GM21360 (cell line): ENCODE data around the gene PLSCR5.

Experiments
- ATAC-seq: cut with Tn5 transposase; IDR thresholded peaks from one replicate; pipeline ENCODE4 v1.9.1; 2021; ENCODE audit warnings: mild to moderate bottlenecking, moderate library complexity; ENCODE audit not compliant: unreplicated experiment

Gene PLSCR5, protein sequence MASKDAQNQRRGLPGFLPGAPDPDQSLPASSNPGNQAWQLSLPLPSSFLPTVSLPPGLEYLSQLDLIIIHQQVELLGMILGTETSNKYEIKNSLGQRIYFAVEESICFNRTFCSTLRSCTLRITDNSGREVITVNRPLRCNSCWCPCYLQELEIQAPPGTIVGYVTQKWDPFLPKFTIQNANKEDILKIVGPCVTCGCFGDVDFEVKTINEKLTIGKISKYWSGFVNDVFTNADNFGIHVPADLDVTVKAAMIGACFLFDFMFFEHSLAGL

DNA sequence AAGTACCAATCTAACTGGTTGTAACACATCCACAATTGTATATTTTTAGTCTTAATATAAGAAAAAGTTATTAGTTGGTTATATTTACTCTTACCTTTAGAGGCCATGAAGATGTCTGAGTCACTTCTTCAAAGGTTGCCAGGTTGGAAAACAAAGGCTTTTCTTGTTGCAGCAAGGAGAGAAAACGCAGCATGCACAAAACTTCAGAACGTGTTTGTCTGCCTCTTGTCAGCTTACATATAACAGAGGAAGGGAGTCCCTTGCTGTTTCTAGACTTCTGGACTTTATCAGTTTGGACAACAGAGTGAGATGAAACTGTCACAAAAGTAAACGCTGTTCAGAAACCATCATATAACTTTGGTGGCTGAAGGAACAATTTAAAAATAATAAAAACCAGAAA is at the start of gene PLSCR5:
Gene PLSCR5 (minus strand): TSS at position 241 of the 400 bp plus-strand sequence. CDS start 134 bp downstream, at position 107.
- ATAC-seq, result no peak

DNA sequence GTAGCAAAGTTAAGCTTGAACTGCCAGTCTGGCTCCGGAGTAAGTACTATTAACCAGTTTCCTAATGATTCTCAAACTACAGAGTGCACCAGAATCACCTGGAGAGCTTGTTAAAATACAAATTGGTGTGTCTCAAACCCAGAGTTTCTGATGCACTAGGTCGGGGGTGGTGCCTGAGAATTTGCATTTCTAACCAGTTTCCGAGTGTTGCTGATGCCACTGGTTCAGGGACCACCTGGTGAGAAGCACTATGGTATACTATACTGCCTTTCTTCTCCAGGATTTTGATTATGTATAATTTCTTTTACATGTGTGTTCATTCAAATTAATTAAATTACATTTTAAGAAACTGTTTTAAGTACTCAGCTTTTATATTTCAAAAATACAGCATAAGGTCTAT is 48.8 kb upstream of the PLSCR5 start:
- ATAC-seq, result no peak

DNA sequence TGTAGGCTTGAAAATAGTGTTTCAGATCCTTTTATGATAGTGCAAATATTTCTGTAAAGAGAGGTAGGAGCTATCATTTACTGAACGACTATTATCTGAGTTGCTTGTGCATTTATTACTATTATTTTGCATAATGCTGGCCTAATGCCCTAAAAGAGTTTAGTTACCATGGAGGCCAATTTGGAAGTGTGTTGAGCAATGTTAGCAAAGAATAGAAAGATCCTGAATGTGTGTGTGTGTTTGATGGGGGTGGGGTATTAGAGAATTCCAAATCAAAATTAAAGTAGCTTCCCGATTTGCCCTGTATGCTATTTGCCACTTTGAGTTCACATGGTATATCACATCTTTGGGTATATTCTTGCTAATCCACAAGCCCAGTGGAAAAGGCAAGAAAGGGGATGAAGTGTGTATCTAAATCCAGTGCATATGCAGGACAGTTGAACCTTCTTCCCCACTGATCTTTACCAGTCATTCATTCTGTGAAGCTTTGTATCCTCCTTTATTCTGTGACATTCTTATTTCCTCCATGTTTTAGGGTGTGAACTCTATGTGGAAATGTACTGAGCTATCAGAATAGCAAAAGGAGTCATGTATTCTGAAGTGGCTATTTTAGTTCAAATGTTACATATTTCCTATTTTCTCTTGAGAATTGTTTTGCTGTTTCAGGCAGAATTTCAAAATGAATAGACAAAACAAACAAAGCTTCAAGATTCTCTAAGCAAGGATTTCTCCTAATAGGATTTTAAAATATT is 45.7 kb upstream of the PLSCR5 start:
- ATAC-seq, result no peak

DNA sequence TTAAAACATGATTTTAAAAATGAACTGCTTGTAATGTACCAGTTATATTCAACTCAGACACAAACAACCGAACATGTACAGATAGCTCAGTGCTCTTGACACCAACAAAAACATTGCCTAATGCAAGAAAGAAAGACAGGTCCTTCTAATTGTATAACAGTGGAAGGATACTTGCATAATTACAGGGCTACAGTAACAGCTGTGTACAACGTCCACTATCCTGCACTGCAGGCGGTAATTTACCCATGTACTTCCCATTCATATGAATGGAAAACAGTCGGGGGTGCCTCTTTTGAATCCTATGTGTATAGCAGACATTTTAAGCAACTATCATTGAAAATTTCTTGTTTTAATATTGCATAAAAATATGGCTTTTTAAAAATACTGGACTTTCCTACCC is 41.1 kb upstream of the PLSCR5 start:
- ATAC-seq, result no peak

DNA sequence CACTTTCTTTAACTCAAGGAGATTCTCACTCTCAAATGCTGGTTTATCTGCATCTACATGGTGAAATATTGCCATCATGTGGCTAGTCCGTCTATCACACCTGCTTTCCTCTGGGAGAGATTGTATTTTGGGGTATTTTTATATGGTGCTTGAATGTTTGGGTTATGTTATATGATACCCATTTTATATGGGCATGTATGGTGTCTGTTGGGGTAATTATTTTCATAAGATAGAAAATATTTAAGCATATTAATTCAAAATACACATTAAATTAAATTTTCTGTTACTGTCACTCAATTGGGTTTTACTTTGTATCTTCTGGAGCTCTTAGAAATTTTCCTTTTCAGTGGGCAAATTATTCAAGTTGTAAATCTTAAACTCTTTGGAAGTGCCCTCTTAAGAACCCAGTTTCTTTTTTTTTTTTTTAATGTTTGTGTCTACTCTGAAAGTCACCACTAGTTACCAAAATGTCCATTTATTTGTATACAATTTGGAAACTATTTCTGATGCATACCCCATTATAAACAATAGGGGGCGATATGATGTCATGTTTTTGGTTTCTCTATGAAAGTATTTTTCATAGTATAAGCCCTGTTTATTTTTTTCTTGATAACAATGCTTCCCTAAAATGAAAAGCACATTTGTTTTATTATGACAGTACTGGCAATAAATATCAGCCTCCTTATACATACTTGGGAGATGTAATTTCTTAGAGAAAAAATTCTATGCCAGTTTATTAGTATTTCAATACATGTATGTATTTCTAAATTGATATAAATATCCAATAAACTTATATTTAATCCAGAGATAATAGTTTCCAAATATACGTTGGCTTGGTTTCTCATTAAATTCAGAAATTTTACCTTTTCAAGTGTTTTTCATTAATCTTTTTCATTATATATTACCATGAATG is 36.1 kb upstream of the PLSCR5 start:
- peak; percentile 82 for ATAC-seq

DNA sequence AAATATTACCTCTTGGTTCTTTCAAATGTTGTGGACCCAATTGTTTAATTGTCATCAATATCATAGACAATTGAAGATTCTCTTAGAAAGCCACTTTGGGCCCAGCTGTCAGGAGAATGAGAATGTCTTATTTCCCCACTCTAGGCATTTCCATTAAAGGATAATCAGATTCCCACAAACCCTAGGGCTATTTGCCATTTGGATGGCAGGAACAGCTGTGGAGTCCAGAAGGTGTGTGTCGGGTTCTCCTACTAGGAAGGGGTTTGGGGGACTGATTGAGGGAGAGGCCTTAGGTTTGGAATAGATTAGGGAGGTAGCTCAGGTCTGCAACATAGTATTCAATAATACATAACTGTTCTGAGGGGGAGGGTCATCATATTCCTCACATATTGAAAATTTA is 35.2 kb upstream of the PLSCR5 start:
- no peak for ATAC-seq

DNA sequence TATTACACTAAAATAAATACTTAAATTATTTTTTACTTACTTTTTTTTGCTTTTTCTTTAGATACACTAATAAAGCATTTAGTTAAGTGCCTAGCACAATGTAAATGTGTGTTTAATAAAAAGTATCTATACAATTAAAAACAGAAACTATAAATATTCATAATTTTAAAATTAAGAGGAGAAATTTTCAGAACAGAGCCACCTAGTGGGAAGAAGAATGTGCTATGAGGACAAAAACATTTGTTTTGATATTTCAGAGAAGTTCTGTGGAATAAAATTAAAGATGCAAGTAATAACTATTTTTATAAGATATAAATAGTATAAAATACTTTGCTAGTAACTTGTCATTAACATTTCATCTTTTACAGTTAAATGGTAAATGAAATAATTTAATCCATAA is 33.6 kb upstream of the PLSCR5 start:
- no peak for ATAC-seq

DNA sequence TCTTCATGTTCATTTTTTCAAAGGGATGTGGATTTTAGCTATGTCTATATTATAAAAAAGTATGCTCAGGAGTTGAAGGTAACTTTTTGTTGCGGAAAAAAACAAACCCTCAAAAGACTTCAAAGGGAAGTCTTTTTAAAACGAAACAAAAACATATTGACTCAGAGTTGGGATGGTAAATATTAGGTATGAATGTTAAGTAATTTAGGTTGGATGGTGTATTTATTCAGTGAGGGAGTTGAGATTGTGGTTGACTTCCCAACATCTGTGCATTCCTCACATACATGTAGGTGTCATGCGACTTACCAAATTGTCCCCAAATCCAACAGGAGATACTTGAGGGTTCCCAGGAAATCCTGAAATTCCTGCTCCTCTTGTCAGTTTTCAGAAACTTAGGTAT is 32.7 kb upstream of the PLSCR5 start:
- ATAC-seq, result no peak

DNA sequence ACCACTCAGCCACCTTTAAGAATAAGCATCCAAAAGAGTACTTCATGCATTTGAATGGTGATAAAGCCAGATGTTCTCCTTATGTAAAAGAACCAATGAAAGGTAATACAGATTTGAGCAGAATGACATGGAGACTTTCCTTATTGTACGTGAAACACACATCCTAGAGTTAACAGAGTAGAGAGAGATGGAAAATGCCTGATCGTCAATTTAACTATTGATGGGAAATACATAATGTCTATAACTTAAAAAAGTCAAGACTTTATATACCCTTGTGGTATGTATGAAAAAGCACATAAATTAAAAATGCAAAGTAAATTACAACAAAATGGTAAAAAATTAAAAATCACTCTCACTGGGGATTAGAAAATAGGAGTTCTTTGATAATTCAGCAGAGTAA is 31.7 kb upstream of the PLSCR5 start:
- ATAC-seq, result no peak

DNA sequence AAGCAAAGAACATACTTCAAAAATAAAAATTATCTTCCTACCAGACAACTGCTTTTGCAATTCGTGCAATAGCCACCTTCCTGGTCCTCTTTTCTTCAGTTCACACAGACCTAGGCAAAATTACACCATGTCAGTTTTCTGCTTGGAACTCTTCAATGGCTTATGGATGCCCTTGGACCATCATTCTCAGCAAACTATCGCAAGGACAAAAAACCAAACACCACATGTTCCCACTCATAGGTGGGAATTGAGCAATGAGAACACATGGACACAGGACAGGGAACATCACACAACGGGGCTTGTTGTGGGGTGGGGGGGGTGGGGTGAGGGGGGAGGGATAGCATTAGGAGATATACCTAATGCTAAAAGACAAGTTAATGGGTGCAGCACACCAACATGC is 29.2 kb upstream of the PLSCR5 start:
- no peak for ATAC-seq

DNA sequence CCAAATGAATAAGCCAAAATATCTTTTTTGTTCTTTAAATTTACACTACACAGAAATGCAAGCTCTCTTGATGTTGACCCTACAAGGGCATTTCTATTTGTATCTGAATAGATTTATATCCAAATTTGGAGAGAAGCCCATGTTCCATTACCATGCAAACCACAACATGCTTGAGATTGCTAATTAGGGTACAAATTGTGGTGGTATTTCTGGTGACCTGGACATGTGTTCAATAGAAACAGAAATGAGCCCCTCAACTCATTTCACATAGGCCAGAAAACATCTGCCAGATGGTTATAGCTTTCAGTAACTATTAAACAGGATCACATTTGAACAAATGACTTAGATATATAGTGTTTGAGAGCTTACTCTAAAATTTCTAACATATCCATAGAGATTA is 23.5 kb upstream of the PLSCR5 start:
- no peak for ATAC-seq

DNA sequence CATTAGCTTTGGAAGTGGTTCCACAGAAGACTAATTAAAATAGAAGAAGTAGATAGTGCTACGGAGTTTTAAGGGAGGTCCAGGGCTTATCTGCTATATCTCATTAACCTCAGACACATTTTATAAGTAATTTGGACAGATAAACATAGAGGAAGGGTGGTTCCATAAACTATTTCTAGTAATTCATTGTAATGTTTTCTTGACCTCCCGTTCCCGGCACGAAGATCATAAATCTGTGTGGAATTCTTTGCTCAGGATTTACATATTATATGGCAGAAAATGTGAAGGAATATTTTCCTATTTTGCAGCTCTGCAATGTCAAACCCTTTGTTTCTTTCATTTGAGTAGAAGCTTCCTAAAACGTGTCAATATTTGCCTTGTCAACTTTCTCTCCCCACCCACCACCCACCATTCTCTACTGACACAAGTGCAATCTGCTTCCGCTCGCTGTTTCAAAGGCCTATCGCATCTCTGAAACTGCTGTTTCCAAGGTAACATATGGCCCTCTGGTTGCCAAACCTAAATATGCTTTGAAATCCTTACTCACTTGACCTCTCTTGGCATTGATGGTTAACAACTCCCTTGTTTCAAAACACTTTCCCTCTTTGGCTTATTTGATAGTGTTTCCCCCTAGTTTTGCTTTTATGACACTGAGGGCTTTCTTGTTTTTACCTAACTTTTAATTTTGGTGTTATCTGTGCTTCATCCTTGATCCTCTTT is 21.4 kb upstream of the PLSCR5 start:
- no peak for ATAC-seq

DNA sequence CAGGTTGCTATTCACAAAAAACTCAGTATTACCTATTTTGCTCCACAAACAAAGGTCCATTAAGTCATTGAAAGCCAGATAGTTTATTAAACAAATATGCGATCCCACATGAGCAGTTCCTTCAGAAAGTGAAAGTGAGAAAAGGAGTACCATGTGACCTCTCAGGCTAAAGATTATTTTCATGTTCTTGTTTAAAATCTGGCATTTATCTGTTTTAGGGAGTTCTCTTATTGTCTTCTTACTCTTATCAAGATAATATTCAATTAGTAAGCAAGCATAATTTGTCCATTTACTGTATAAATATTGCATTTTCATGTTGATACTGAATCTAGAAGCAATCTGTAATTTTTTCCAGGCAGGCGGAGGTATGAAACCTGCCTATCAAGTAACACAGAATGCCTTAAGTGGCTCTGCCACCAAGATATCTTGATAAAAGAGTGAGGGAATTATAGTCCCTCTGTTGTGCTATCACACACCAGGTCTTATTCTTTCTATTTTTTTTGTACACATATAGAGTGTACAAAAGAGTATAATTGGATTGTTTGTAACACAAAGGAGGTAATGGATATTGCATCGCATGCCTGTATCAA is 20.1 kb upstream of the PLSCR5 start:
- ATAC-seq, result peak; percentile 88

DNA sequence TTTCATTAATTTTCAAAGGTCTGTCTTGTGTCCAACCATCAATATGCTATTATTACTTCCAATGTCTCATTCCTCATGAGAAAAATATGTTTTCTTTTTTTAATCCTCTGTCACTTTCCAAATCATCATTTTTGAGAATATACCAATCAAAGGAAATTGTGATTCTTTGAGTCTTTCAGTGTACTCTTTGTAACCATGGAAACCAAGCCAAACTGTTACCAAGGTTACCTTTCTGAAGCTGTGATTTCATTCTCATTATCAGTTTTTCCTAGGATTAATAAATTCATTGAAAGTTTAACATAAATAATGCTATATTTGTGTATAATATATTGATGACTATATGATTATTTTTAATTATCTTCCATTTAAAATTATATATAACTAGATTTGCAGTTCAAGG is 16.6 kb upstream of the PLSCR5 start:
- ATAC-seq, result no peak

DNA sequence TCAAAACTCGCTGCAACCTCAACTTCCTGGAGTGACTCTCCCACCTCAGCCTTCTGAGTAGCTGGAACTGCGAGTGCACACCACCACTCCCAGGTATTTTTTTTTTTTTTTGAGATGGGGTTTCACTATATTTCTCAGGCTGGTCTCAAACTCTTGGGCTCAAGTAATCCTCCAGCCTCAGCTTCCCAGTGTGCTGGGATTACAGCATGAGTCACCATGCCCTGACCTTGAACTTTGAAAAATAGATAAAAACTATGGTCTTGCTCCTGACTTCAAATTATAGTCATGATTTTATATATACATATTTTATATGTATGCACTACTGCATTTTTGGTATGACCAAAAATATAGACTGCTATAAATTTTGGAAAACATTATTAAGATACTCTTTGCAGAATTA is 6.9 kb upstream of the PLSCR5 start:
- no peak for ATAC-seq

DNA sequence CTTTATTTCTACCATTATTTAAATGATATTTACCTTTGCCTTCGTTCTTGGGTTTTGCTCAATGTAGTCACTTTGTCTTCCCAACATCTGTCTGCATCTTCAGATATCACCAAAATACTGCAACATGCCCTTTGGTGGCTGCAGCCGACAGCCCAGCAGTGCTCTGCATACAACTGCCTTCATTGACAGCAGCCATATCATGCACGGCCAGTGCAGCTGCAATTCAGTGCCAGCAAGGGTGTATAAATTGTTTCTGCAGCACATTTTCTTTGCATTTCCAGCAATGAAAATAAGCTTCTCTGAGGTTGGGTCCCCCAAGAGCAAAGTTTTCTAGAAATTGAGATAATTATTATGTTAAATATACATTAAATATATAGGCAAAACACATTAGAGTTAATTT is 6.0 kb upstream of the PLSCR5 start:
- ATAC-seq, result no peak

DNA sequence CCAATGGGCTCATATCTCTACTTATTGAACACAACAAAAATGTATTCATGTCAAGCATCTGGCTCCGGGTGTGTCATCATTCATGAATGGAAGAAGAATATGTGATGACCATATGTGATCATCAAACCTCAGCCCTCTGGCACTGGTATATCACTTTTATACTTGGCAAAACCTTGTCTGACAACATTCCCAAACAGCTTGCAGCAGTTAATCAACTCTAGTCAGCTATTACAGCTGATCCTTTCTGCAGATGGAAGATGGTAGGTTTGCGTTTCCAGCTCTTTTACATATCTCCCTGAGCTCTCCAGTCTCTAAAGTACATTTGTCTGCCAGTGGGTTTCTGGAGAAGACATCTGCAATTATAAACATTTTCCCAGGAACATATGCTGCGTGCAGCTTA is 6.6 kb downstream of the PLSCR5 start:
- ATAC-seq, result no peak

DNA sequence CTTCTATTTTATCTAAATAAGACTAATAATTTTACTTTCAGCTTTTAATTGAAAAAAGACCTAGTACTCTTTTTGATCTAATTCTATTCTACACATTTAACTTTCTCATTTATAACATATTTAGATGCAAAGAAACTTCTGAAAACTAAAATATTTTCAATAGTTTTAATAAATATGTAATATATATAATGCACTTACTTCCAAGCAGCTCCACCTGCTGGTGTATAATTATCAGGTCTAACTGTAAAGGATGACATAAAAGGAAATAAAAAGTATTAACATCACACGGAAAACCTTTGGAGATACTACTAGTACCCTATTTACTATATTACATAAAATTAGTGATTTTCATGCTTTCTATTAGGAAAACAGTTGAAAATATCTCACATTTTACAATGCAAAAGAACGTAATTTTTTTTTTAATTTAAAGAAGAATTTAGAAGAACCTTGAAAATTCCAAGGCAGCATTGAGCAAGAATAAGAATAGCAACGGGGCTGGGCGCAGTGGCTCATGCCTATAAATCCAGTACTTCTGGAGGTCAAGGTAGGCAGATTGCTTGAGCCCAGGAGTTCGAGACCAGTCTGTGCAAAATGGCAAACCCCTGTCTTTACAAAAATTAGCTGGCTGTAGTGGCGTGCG is 10.2 kb downstream of the PLSCR5 start:
- ATAC-seq, result no peak

DNA sequence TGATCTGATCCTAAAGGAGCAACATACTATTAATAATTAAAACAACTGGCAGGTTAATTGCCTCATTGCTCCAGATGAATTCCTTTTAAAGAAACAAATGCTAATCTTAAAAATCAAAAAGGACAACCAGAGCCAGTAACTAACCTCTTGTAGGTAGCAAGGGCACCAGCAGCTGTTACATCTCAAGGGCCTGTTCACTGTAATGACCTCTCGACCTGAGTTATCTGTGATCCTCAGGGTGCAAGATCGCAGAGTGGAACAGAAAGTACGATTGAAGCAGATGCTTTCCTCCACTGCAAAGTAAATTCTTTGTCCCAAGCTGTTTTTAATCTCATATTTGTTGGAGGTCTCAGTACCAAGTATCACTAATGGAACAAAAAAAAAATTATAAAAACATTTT is 11.4 kb downstream of the PLSCR5 start:
- ATAC-seq, result no peak

DNA sequence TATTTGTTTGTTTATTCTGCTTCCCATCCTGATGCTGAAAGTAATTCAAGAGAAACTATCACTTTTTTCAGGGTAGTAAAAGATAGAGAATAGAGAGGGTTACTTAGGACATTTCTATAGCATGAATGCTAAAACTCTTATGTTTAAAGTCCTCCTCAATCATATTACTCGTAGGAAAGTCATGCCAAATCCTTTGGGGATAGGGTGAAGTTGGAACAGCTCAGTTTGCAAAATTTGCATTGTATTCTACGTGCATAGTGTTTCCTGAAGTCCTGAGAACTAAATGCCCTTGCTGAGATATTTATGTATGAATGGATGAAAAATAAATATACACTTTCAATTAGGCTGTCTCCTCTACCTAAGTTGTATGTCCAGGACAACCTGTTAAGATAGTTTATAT is 14.6 kb downstream of the PLSCR5 start:
- ATAC-seq, result no peak
